H9 (cell line): Measurements from ENCODE around the gene ANK3. TPM values are rescaled to one million over a fixed set of nuclear protein-coding genes. Genes with fewer than 3 reads are reported as not detected.

ENCODE experiments used
- DNase-seq: peaks from one replicate; pipeline ENCODE4 v3.0.0-alpha.2; 2017
- H2AFZ ChIP-seq: one replicate; pipeline ENCODE4 v1.6.1; 2013; ENCODE audit warnings: mild to moderate bottlenecking, low read length, control low read depth, moderate library complexity
- H2AK5ac ChIP-seq: 2 replicates; pipeline ENCODE4 v1.6.1; 2013; ENCODE audit warnings: low read length, control low read depth, mixed read lengths; ENCODE audit not compliant: insufficient read length
- H2BK120ac ChIP-seq: one replicate; pipeline ENCODE4 v1.6.1; 2013; ENCODE audit warnings: low read depth, mild to moderate bottlenecking, low read length, control low read depth, inconsistent platforms; ENCODE audit not compliant: poor library complexity, severe bottlenecking
- H2BK12ac ChIP-seq: 2 replicates; pipeline ENCODE4 v1.6.1; 2013; ENCODE audit warnings: low read length, control low read depth, mixed read lengths, low read depth; ENCODE audit not compliant: insufficient read length
- H2BK15ac ChIP-seq: 2 replicates; pipeline ENCODE4 v1.6.1; 2013; ENCODE audit warnings: low read depth, low read length, control low read depth
- H2BK20ac ChIP-seq: one replicate; pipeline ENCODE4 v1.6.1; 2013; ENCODE audit warnings: low read depth, mild to moderate bottlenecking, low read length, control low read depth, inconsistent platforms; ENCODE audit not compliant: poor library complexity, severe bottlenecking
- H2BK5ac ChIP-seq: 2 replicates; pipeline ENCODE4 v1.6.1; 2013; ENCODE audit warnings: low read length, control low read depth, mixed read lengths; ENCODE audit not compliant: insufficient read length
- H3K14ac ChIP-seq: 2 replicates; pipeline ENCODE4 v1.6.1; 2013; ENCODE audit warnings: low read length, control low read depth; ENCODE audit not compliant: insufficient read depth
- H3K18ac ChIP-seq: 2 replicates; pipeline ENCODE4 v1.6.1; 2013; ENCODE audit warnings: low read depth, mild to moderate bottlenecking, mixed read lengths, low read length, control low read depth; ENCODE audit not compliant: insufficient read length
- H3K23ac ChIP-seq: 2 replicates; pipeline ENCODE4 v1.6.1; 2013; ENCODE audit warnings: low read length, control low read depth, mixed read lengths, low read depth; ENCODE audit not compliant: insufficient read length
- H3K23me2 ChIP-seq: 2 replicates; pipeline ENCODE4 v1.6.1; 2013; ENCODE audit warnings: low read depth, mild to moderate bottlenecking, mixed read lengths, low read length, control low read depth; ENCODE audit not compliant: insufficient read length, poor library complexity, severe bottlenecking
- H3K27ac ChIP-seq: 2 replicates; pipeline ENCODE4 v1.5.1; 2013; ENCODE audit warnings: low read length, control low read depth, mixed read lengths, low read depth; ENCODE audit not compliant: insufficient read length
- H3K27me3 ChIP-seq: 2 replicates; pipeline ENCODE4 v1.6.1; 2013; ENCODE audit warnings: low read length, control low read depth, inconsistent platforms; ENCODE audit not compliant: insufficient read depth
- H3K4ac ChIP-seq: 2 replicates; pipeline ENCODE4 v1.6.1; 2013; ENCODE audit warnings: low read depth, mild to moderate bottlenecking, control low read depth, inconsistent platforms, low read length, moderate library complexity
- H3K4me1 ChIP-seq: 2 replicates; pipeline ENCODE4 v1.6.1; 2013; ENCODE audit warnings: low read length, control low read depth, inconsistent platforms; ENCODE audit not compliant: insufficient read depth
- H3K4me2 ChIP-seq: 2 replicates; pipeline ENCODE4 v1.6.1; 2013; ENCODE audit warnings: low read length, control low read depth, mixed read lengths; ENCODE audit not compliant: insufficient read length, insufficient read depth
- H3K56ac ChIP-seq: 2 replicates; pipeline ENCODE4 v1.6.1; 2013; ENCODE audit warnings: low read depth, mild to moderate bottlenecking, mixed read lengths, low read length, control low read depth; ENCODE audit not compliant: insufficient read length
- H3K79me1 ChIP-seq: 2 replicates; pipeline ENCODE4 v1.6.1; 2013; ENCODE audit warnings: low read depth, mild to moderate bottlenecking, moderate library complexity, low read length, control low read depth, inconsistent platforms; ENCODE audit not compliant: insufficient read depth, poor library complexity, severe bottlenecking
- H3K79me2 ChIP-seq: 2 replicates; pipeline ENCODE4 v1.6.1; 2013; ENCODE audit warnings: low read length, control low read depth, inconsistent platforms; ENCODE audit not compliant: insufficient read depth
- H3K9ac ChIP-seq: 2 replicates; pipeline ENCODE4 v1.6.1; 2013; ENCODE audit warnings: low read length, control low read depth, mixed read lengths; ENCODE audit not compliant: insufficient read length; ENCODE audit errors: extremely low read depth
- H3K9me3 ChIP-seq: one replicate; pipeline ENCODE4 v1.6.1; 2013; ENCODE audit warnings: low read depth, low read length, inconsistent platforms; ENCODE audit not compliant: control insufficient read depth
- H3T11ph ChIP-seq: one replicate; pipeline ENCODE4 v1.6.1; 2013; ENCODE audit warnings: mild to moderate bottlenecking, low read length, control low read depth, inconsistent platforms
- H4K20me1 ChIP-seq: one replicate; pipeline ENCODE4 v1.6.1; 2013; ENCODE audit not compliant: control insufficient read depth, insufficient read length, insufficient read depth
- H4K5ac ChIP-seq: 2 replicates; pipeline ENCODE4 v1.6.1; 2013; ENCODE audit warnings: low read depth, mild to moderate bottlenecking, mixed read lengths, low read length, control low read depth; ENCODE audit not compliant: insufficient read length
- H4K8ac ChIP-seq: replicated peaks from 2 replicates; pipeline ENCODE4 v1.6.1; 2013; ENCODE audit warnings: low read length, control low read depth, mixed read lengths, low read depth; ENCODE audit not compliant: insufficient read length
- H4K91ac ChIP-seq: 2 replicates; pipeline ENCODE4 v1.6.1; 2013; ENCODE audit warnings: low read depth, mild to moderate bottlenecking, moderate library complexity, mixed read lengths, low read length, control low read depth; ENCODE audit not compliant: insufficient read length
- H3K27ac Mint-ChIP-seq, 3 experiments: 2 replicates in 2 of 3; 3 replicates in 1 of 3; pipeline ENCODE4 v1.8.0; 2020 to 2021; ENCODE audit warnings: mixed read lengths in 3 of 3, mild to moderate bottlenecking in 1 of 3, moderate library complexity in 1 of 3
- H3K27me3 Mint-ChIP-seq: 2 replicates; pipeline ENCODE4 v1.8.0; 2021; ENCODE audit warnings: low read depth, mild to moderate bottlenecking, moderate library complexity, mixed read lengths
- H3K36me3 Mint-ChIP-seq, 3 experiments: 2 replicates in 2 of 3; 3 replicates in 1 of 3; pipeline ENCODE4 v1.8.0; 2020 to 2021; ENCODE audit warnings: low read depth in 3 of 3, mixed read lengths in 3 of 3; ENCODE audit not compliant: insufficient read depth in 1 of 3
- H3K4me1 Mint-ChIP-seq, 2 experiments: 2 replicates each; pipeline ENCODE4 v1.8.0; 2020; ENCODE audit warnings: mixed read lengths in 2 of 2
- H3K4me3 Mint-ChIP-seq, 2 experiments: 2 replicates in 1 of 2; 3 replicates in 1 of 2; pipeline ENCODE4 v1.8.0; 2020 to 2021; ENCODE audit warnings: mild to moderate bottlenecking in 2 of 2, mixed read lengths in 2 of 2, moderate library complexity in 1 of 2
- H3K9me3 Mint-ChIP-seq, 2 experiments: 2 replicates in 1 of 2; 3 replicates in 1 of 2; pipeline ENCODE4 v1.8.0; 2020; ENCODE audit warnings: mild to moderate bottlenecking in 2 of 2, mixed read lengths in 2 of 2, moderate library complexity in 1 of 2
- CTCF ChIP-seq: fragments of 200-600 bp; sonication (generic); conservative IDR thresholded peaks from 3 replicates; pipeline ENCODE4 v1.8.0; 2021; ENCODE audit warnings: antibody characterized with exemption, mild to moderate bottlenecking
- WGBS: extraction: QIAGEN DNeasy Blood & Tissue Kit; methylation state at CpG from one replicate; pipeline ENCODE4 v1.1.7; 2013; ENCODE audit warnings: missing lambda C conversion rate, low lambda C conversion rate, mixed read lengths; ENCODE audit not compliant: insufficient read length; ENCODE audit errors: extremely low coverage; 5-methylcytosine and 5-hydroxymethylcytosine counted together
- total RNA-seq: library from RNA; stranded (reverse); gene quantifications from 2 replicates; pipeline ENCODE4 v1.2.1, GENCODE V29; 2021

The ANK3 gene
- total RNA-seq, 1 experiment from 2014 or later = 59.6 TPM

- H3K79me1 ChIP-seq = no peaks in the 10 kb centered on the region
- no peak overlapping the region for H3K4ac ChIP-seq
- no peaks in the 10 kb centered on the region for H3K9me3 ChIP-seq
- no CpG with 5 or more reads among the region's 4 CpGs for WGBS
- no peak overlapping the region for H3T11ph ChIP-seq
- H3K14ac ChIP-seq = no peak overlapping the region
- no peak overlapping the region for H4K91ac ChIP-seq
- no peak overlapping the region for H2BK120ac ChIP-seq
- no peak overlapping the region for H3K9ac ChIP-seq
- peaks cover 0 to 28% (median 13%) of the 10 kb centered on the region in 3 experiments; a peak in 5 of 7 replicates for H3K36me3 Mint-ChIP-seq
- no peak overlapping the region for H3K23ac ChIP-seq
- H4K20me1 ChIP-seq = no peaks in the 10 kb centered on the region
- no peak overlapping the region for H3K27ac ChIP-seq
- H3K79me2 ChIP-seq = no peaks in the 10 kb centered on the region
- no peaks in the 10 kb centered on the region for H3K27me3 Mint-ChIP-seq
- no peak overlapping the region for H3K4me2 ChIP-seq
- no peak overlapping the region for H3K27ac Mint-ChIP-seq
- no peaks in the 10 kb centered on the region for H3K23me2 ChIP-seq
- no peak overlapping the region for H2BK15ac ChIP-seq
- no peaks in the 10 kb centered on the region for H3K27me3 ChIP-seq
- H3K4me3 Mint-ChIP-seq = no peak overlapping the region
- no peak overlapping the region for H2AK5ac ChIP-seq
- H3K18ac ChIP-seq = no peak overlapping the region
- H3K4me1 Mint-ChIP-seq = peaks cover 18 to 20% of the 10 kb centered on the region in 2 experiments
- H2BK5ac ChIP-seq = no peak overlapping the region
- H2BK20ac ChIP-seq = no peak overlapping the region
- TF ChIP-seq CTCF = no peak
- H3K4me1 ChIP-seq = no peaks in the 10 kb centered on the region; the same call in 1 of the 2 replicates
- H4K5ac ChIP-seq = no peak overlapping the region
- H2BK12ac ChIP-seq = no peak overlapping the region
- DNase-seq = no peak
- H2AFZ ChIP-seq = no peak overlapping the region
- H3K9me3 Mint-ChIP-seq = no peaks in the 10 kb centered on the region
- no peak overlapping the region for H3K56ac ChIP-seq
- H4K8ac ChIP-seq = no peak overlapping the region
Observed at GRCh38 chr10:60086421-60086820, 303.3 kb downstream of the ANK3 start.
